Measurements from ENCODE around the gene MED14. TPM values are rescaled to one million over a fixed set of nuclear protein-coding genes. Genes with fewer than 3 reads are reported as not detected.

Gene MED14
- total and polyA plus RNA-seq, 2 of the 8 experiments (the other 6 are each of a cell fraction or from before 2014, with no cell fraction given) = 79.7 to 117 TPM

GRCh38 chrX:40694802-40695201 is 40.5 kb downstream of the MED14 start (continued):
- TF ChIP-seq CTCF (IDR thresholded peaks at IDR 0.05; ENCODE audit: control extremely low read depth in 1 of 3, insufficient read depth in 1 of 3, low read depth in 1 of 3, low read length in 3 of 3) (no peak), RXRA (IDR thresholded peaks at IDR 0.05; ENCODE audit: insufficient read depth, low read depth, low read length) (no peak), CREB1 (IDR thresholded peaks at IDR 0.05) (no peak), FOSL1 (IDR thresholded peaks at IDR 0.05; ENCODE audit: insufficient read depth, low read depth, low read length) (no peak), ATF2 (IDR thresholded peaks at IDR 0.05; ENCODE audit: low read length) (no peak), POLR2AphosphoS5 (IDR thresholded peaks at IDR 0.05; ENCODE audit: low read depth, low read length) (no peak)
